ENCODE results near the gene PARD3B. TPM values are rescaled to one million over a fixed set of nuclear protein-coding genes. Genes with fewer than 3 reads are reported as not detected.

PARD3B gene
- total and polyA plus RNA-seq, 2 of the 13 experiments (the other 11 are each of a cell fraction or from before 2014, with no cell fraction given), result 0.71 to 2.3 TPM

DNA sequence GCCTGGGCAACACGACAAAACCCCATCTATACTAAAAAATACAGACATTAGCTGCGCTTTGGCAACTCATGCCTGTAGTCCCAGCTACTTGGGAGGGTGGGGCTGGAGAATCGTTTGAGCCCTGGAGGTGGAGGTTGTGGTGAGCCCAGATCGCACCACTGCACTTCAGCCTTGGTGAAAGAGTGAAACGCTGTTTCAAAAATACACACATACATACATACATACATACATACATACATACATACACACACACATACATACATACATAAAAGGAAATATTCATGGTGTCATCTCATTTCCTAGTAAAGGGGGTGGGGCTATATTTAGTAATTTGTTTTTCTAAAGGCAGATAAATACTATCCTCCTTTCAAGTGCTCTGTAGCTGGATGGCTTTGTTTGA, 205.1 kb downstream of the PARD3B start:
- Histone ChIP-seq H3K9me3 (ENCODE audit: low read length) (peaks cover 75% of the 10 kb centered on the region), H3K4me3 (replicated peaks in 1 of 3; ENCODE audit: insufficient read depth in 1 of 3, low read depth in 2 of 3, low read length in 3 of 3) (no peak overlapping the region), H3K27me3 (ENCODE audit: control insufficient read depth in 1 of 2, insufficient read depth in 2 of 2, low read length in 2 of 2) (no peaks in the 10 kb centered on the region), H3K4me2 (ENCODE audit: low read depth, low read length) (no peak overlapping the region), H3K4me1 (ENCODE audit: insufficient read depth, low read length) (no peaks in the 10 kb centered on the region), H3K36me3 (replicated peaks in 1 of 2; ENCODE audit: control insufficient read depth in 1 of 2, insufficient read depth in 2 of 2, low read length in 2 of 2) (no peaks in the 10 kb centered on the region), H3K27ac (ENCODE audit: extremely low read length, insufficient read depth, low read length) (no peak overlapping the region), H2AFZ (ENCODE audit: low read length) (no peak overlapping the region), H4K20me1 (ENCODE audit: insufficient read depth, low read length) (no peaks in the 10 kb centered on the region), H3K9ac (ENCODE audit: insufficient read depth, low read depth, low read length) (no peak overlapping the region), H3K79me2 (ENCODE audit: insufficient read depth, low read length) (no peaks in the 10 kb centered on the region)
- no TSS peak for BruUV-seq (replicated peaks)
- ChIA-PET POLR2A (no interaction called here), CTCF (ENCODE audit: low intra/inter-chr PET ratio, low total read pairs) (no interaction called here)
- ATAC-seq (no peak), FAIRE-seq (no peak), DNase-seq (ENCODE audit: low spot score) (no peak)
- intact Hi-C loops (cut with micrococcal nuclease; ENCODE audit: unreplicated experiment), result no loop called here
- WGBS (ENCODE audit: low lambda C conversion rate), result 55% methylated on average over 5 of the region's 5 CpGs
- in situ Hi-C loops (cut with HindIII; ENCODE audit: extremely low pct_ligation_motif_present, low pct_unique_long_range_greater_than_20kb), result no loop called here
- TF ChIP-seq ZNF605 (CRISPR knock-in tag; IDR thresholded peaks at IDR 0.05) (no peak), HNF4G (IDR thresholded peaks at IDR 0.05; ENCODE audit: borderline replicate concordance, low read depth, low read length) (no peak), HNF4G (CRISPR knock-in tag; IDR thresholded peaks at IDR 0.05; ENCODE audit: borderline replicate concordance, low read depth) (no peak), ZNF737 (CRISPR knock-in tag; IDR thresholded peaks at IDR 0.05; ENCODE audit: borderline replicate concordance) (no peak), RELA (CRISPR knock-in tag; IDR thresholded peaks at IDR 0.05) (no peak), RBM22 (optimal IDR thresholded peaks at IDR 0.05; ENCODE audit: low read length) (no peak), TMF1 (CRISPR knock-in tag; IDR thresholded peaks at IDR 0.05; ENCODE audit: low read depth) (no peak), ZNF879 (CRISPR knock-in tag; IDR thresholded peaks at IDR 0.05) (no peak), YEATS4 (CRISPR knock-in tag; IDR thresholded peaks at IDR 0.05; ENCODE audit: borderline replicate concordance) (no peak), JARID2 (CRISPR knock-in tag; IDR thresholded peaks at IDR 0.05; ENCODE audit: insufficient replicate concordance) (no peak)
- TF ChIP-seq, protein P1, sequence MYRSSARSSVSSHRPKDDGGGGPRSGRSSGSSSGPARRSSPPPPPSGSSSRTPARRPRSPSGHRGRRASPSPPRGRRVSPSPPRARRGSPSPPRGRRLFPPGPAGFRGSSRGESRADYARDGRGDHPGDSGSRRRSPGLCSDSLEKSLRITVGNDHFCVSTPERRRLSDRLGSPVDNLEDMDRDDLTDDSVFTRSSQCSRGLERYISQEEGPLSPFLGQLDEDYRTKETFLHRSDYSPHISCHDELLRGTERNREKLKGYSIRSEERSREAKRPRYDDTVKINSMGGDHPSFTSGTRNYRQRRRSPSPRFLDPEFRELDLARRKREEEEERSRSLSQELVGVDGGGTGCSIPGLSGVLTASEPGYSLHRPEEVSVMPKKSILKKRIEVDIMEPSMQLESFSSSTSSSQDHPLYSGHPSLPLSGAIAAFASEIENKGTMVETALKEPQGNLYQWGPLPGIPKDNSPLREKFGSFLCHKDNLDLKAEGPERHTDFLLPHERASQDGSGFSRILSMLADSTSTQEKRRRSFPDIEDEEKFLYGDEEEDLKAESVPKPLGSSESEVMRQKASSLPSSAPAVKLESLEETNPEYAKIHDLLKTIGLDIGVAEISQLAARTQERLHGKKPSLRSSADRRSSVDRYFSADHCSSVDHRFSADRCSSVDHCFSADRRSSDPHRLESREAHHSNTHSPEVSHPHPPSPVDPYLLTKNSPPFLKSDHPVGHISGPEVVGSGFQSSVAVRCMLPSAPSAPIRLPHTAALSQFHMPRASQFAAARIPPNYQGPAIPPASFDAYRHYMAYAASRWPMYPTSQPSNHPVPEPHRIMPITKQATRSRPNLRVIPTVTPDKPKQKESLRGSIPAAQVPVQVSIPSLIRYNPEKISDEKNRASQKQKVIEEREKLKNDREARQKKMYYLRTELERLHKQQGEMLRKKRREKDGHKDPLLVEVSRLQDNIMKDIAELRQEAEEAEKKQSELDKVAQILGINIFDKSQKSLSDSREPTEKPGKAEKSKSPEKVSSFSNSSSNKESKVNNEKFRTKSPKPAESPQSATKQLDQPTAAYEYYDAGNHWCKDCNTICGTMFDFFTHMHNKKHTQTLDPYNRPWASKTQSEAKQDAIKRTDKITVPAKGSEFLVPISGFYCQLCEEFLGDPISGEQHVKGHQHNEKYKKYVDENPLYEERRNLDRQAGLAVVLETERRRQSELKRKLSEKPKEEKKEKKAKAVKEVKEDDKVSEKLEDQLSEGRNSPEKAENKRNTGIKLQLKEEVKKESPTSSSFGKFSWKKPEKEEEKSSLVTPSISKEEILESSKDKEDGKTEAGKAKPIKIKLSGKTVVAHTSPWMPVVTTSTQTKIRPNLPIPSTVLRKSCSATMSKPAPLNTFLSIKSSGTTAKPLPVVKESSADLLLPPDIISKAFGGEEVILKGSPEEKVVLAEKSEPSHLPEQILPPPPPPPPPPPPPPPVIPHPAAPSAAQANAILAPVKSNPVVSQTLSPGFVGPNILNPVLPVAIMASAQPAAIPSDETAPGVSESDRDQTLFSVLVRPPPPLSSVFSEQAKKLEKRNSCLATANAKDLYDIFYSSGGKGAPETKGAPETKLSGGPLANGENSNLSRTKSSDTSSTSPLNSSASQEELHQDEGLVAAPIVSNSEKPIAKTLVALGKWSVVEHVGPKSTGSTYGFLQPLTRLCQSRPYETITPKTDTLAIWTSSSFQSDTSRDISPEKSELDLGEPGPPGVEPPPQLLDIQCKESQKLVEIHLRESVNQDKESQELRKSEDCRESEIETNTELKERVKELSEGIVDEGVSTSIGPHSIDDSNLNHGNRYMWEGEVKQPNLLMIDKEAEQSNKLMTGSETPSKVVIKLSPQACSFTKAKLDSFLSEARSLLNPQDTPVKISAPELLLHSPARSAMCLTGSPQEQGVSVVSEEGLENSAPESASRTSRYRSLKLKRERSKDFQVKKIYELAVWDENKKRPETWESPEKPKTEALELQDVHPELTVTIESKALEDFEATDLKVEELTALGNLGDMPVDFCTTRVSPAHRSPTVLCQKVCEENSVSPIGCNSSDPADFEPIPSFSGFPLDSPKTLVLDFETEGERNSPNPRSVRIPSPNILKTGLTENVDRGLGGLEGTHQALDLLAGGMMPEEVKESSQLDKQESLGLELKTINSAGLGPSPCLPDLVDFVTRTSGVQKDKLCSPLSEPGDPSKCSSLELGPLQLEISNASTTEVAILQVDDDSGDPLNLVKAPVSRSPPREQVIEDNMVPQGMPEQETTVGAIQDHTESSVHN (CRISPR knock-in tag; IDR thresholded peaks at IDR 0.05), result no peak
- TF ChIP-seq, protein P2, sequence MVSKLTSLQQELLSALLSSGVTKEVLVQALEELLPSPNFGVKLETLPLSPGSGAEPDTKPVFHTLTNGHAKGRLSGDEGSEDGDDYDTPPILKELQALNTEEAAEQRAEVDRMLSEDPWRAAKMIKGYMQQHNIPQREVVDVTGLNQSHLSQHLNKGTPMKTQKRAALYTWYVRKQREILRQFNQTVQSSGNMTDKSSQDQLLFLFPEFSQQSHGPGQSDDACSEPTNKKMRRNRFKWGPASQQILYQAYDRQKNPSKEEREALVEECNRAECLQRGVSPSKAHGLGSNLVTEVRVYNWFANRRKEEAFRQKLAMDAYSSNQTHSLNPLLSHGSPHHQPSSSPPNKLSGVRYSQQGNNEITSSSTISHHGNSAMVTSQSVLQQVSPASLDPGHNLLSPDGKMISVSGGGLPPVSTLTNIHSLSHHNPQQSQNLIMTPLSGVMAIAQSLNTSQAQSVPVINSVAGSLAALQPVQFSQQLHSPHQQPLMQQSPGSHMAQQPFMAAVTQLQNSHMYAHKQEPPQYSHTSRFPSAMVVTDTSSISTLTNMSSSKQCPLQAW (CRISPR knock-in tag; IDR thresholded peaks at IDR 0.05), result no peak
- TF ChIP-seq, protein P3, sequence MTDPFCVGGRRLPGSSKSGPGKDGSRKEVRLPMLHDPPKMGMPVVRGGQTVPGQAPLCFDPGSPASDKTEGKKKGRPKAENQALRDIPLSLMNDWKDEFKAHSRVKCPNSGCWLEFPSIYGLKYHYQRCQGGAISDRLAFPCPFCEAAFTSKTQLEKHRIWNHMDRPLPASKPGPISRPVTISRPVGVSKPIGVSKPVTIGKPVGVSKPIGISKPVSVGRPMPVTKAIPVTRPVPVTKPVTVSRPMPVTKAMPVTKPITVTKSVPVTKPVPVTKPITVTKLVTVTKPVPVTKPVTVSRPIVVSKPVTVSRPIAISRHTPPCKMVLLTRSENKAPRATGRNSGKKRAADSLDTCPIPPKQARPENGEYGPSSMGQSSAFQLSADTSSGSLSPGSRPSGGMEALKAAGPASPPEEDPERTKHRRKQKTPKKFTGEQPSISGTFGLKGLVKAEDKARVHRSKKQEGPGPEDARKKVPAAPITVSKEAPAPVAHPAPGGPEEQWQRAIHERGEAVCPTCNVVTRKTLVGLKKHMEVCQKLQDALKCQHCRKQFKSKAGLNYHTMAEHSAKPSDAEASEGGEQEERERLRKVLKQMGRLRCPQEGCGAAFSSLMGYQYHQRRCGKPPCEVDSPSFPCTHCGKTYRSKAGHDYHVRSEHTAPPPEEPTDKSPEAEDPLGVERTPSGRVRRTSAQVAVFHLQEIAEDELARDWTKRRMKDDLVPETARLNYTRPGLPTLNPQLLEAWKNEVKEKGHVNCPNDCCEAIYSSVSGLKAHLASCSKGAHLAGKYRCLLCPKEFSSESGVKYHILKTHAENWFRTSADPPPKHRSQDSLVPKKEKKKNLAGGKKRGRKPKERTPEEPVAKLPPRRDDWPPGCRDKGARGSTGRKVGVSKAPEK (CRISPR knock-in tag; IDR thresholded peaks at IDR 0.05; ENCODE audit: borderline replicate concordance), result no peak

All from HepG2 (cell line).